ENCODE data around the gene PDCD4.

PDCD4 gene

DNA sequence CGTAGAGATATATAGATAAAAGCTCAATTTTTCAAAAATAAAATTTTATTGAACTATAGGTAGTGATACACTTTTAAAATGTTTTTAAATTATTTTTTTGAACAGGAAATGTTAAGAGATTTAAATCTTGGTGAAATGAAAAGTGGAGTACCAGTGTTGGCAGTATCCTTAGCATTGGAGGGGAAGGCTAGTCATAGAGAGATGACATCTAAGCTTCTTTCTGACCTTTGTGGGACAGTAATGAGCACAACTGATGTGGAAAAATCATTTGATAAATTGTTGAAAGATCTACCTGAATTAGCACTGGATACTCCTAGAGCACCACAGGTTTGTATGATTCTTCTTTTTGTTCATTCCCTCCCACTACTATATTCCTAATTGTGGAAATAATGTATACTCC, 15.8 kb downstream of the PDCD4 start:
- no peak overlapping the region for H3K27ac ChIP-seq
- TF ChIP-seq CTCF (conservative IDR thresholded peaks at IDR 0.05) = no peak
- no peak for TF ChIP-seq ZFX (IDR thresholded peaks at IDR 0.05)

- no peak overlapping the region for H3K27ac ChIP-seq
- no peak for TF ChIP-seq CTCF (conservative IDR thresholded peaks at IDR 0.05)
Observed at GRCh38 chr10:110892602-110893288, 21.0 kb downstream of the PDCD4 start.

DNA sequence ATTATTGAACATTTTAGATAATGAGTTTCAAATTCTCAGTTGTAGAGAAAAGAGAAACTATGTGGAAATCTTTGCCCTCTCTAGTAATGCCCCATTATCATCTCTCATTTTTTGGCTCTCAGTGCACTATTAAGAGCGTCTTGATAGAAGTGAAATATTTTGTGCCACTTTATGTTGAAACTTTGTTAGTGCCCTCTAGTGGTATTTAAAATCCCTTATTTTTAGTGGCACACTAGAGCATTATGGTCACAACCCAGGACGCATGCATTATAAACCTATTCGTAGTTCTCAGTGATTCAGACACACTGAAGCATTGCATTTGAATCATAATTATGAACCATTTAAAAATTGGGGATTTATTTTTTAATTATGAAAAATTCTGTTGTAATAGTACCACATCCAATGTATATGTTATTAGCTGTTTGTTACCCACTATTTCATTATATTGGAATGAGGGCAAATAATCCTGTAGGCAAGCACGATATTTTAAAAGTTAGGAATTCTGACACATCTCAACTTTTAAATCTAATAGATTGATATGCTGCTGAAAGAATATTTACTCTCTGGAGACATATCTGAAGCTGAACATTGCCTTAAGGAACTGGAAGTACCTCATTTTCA, 21.9 kb downstream of the PDCD4 start:
- no peak for TF ChIP-seq ZFX (IDR thresholded peaks at IDR 0.05)
- peak; percentile 80 for TF ChIP-seq CTCF (conservative IDR thresholded peaks at IDR 0.05)

GRCh38 chr10:110897184-110897583, 25.5 kb downstream of the PDCD4 start:
- no peak overlapping the region for H3K27ac ChIP-seq
- no peak for TF ChIP-seq ZFX (IDR thresholded peaks at IDR 0.05)
- TF ChIP-seq CTCF (conservative IDR thresholded peaks at IDR 0.05) = no peak

More for the DNA sequence above, 21.9 kb downstream of the PDCD4 start:
- H3K27ac ChIP-seq = no peak overlapping the region

- no peak overlapping the region for H3K27ac ChIP-seq
- no peak for TF ChIP-seq ZFX (IDR thresholded peaks at IDR 0.05)
- TF ChIP-seq CTCF (conservative IDR thresholded peaks at IDR 0.05) = no peak
Observed at GRCh38 chr10:110898391-110898790, 26.7 kb downstream of the PDCD4 start.

GRCh38 chr10:110900983-110901382, 29.3 kb downstream of the PDCD4 start:
- TF ChIP-seq CTCF (conservative IDR thresholded peaks at IDR 0.05) (no peak), ZFX (IDR thresholded peaks at IDR 0.05) (no peak)
- H3K27ac ChIP-seq = no peak overlapping the region

- H3K27ac ChIP-seq = no peak overlapping the region
- no peak for TF ChIP-seq CTCF (conservative IDR thresholded peaks at IDR 0.05)
- no peak for TF ChIP-seq ZFX (IDR thresholded peaks at IDR 0.05)
Observed at GRCh38 chr10:110901954-110902819, 30.5 kb downstream of the PDCD4 start.
